ENCODE measurements around the gene SIX3. TPM values are rescaled to one million over a fixed set of nuclear protein-coding genes. Genes with fewer than 3 reads are reported as not detected.

Gene SIX3
- total RNA-seq, 1 experiment from 2014 or later, result not detected

GRCh38 chr2:44969936-44970335, 28.4 kb downstream of the SIX3 start:
- in situ Hi-C loops (cut with HindIII; ENCODE audit: low pct_unique_long_range_greater_than_20kb, low sequenced_read_pairs), result no loop called here
- no peak for DNase-seq (ENCODE audit: low read depth)

GRCh38 chr2:44970846-44971450, 29.4 kb downstream of the SIX3 start:
- in situ Hi-C loops (cut with HindIII; ENCODE audit: low pct_unique_long_range_greater_than_20kb, low sequenced_read_pairs), result no loop called here
- DNase-seq (ENCODE audit: low read depth), result no peak

GRCh38 chr2:44972771-44973535, 31.5 kb downstream of the SIX3 start:
- no peak for DNase-seq (ENCODE audit: low read depth)
- in situ Hi-C loops (cut with HindIII; ENCODE audit: low pct_unique_long_range_greater_than_20kb, low sequenced_read_pairs), result no loop called here

DNA sequence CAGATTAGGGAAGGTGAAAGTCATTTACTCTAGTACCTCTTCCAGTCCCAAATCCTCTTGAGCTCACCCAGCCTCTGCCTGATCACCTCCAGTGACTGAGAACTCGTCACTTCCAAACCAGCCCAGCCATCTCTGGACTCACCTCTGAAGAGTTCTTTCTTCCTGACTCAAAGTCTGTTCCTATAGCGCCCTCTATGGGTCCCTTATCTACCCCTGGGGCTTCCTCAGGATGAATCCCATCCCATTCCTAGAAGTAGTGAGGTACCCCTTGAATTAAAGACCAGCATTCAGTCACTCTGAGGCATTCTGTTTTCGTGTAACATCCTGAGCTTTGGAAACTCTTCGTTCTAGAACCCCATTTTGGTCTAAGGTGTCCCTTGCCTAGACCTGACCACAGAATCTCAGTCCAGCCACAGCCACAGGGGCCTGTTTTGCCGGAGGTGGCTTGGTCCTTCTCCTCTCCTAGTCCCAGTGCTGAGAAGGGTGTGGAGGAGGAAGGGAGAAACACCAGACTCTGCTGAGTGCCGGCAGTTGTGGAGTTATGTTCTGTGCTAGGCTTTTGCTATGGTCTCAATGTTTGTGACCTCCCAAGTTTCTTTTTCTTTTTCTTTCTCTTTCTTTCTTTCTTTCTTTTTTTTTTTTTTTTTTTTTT, 32.7 kb downstream of the SIX3 start:
- in situ Hi-C loops (cut with HindIII; ENCODE audit: low pct_unique_long_range_greater_than_20kb, low sequenced_read_pairs), result no loop called here
- peak; percentile 27 for DNase-seq (ENCODE audit: low read depth)

DNA sequence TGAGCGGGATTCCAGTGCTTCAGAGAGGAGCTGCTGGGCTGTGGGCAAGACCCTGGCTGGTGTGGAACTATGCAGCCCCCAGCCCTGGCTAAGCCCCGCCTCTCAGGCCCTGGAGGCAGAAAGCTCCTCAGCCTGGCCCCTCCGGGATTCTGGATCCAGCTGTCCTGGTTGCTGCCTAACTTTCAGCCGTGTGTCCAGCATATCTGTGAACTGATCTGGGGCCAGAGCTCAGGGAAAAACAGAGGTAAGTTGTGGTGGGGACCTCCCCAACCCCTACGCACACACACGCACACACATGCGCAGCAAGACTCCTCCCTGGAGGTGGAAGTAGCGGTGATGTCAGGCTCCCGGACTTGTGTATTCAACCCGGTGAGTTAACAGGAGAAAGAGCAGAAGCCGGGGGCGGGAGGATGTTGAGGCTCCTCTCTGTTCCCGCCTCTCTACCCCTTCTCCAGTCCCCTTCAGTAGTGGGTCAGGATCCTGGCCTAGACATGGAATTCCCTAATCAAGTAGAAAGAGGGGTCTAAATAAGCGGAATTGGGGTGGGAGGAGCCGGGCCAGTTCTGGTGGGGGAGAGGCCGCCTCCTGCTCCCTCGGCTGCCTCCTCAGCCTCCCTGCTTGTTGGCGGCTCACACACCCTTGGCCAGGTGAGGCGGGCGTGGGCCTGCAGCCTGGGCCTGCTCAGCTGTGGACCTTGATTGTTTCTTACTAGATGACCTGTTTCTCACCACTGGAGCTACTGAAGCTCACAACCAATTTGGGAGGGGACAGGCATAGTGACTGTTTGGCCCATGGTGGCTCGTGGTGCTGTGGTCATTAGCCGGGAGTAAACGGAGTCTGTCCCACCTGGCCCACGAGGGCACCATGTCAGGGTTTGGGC, 34.3 kb downstream of the SIX3 start:
- in situ Hi-C loops (cut with HindIII; ENCODE audit: low pct_unique_long_range_greater_than_20kb, low sequenced_read_pairs), result loop anchor here (25.0 kb wide), 1 partner anchor 511 kb away; no protein-coding TSS in a partner anchor

GRCh38 chr2:44979581-44979980, 38.1 kb downstream of the SIX3 start:
- in situ Hi-C loops (cut with HindIII; ENCODE audit: low pct_unique_long_range_greater_than_20kb, low sequenced_read_pairs), result loop anchor here (25.0 kb wide), 1 partner anchor 508 kb away; no protein-coding TSS in a partner anchor
- DNase-seq (ENCODE audit: low read depth), result no peak

More for the DNA sequence above, 34.3 kb downstream of the SIX3 start:
- no peak for DNase-seq (ENCODE audit: low read depth)

GRCh38 chr2:44980751-44981713, 39.5 kb downstream of the SIX3 start:
- in situ Hi-C loops (cut with HindIII; ENCODE audit: low pct_unique_long_range_greater_than_20kb, low sequenced_read_pairs), result loop anchor here (25.0 kb wide), 1 partner anchor 506 kb away; no protein-coding TSS in a partner anchor
- no peak for DNase-seq (ENCODE audit: low read depth)

GRCh38 chr2:44981714-44982108, 40.2 kb downstream of the SIX3 start:
- peak; percentile 56 for DNase-seq (ENCODE audit: low read depth)
- in situ Hi-C loops (cut with HindIII; ENCODE audit: low pct_unique_long_range_greater_than_20kb, low sequenced_read_pairs), result loop anchor here (25.0 kb wide), 1 partner anchor 506 kb away; no protein-coding TSS in a partner anchor

GRCh38 chr2:44983836-44984604, 42.5 kb downstream of the SIX3 start:
- DNase-seq (ENCODE audit: low read depth), result no peak
- in situ Hi-C loops (cut with HindIII; ENCODE audit: low pct_unique_long_range_greater_than_20kb, low sequenced_read_pairs), result loop anchor here (25.0 kb wide), 1 partner anchor 503 kb away; no protein-coding TSS in a partner anchor

GRCh38 chr2:44989176-44989575, 47.7 kb downstream of the SIX3 start:
- DNase-seq (ENCODE audit: low read depth), result no peak
- in situ Hi-C loops (cut with HindIII; ENCODE audit: low pct_unique_long_range_greater_than_20kb, low sequenced_read_pairs), result loop anchor here (25.0 kb wide), 1 partner anchor 498 kb away; no protein-coding TSS in a partner anchor

GRCh38 chr2:44994377-44994776, 52.9 kb downstream of the SIX3 start:
- in situ Hi-C loops (cut with HindIII; ENCODE audit: low pct_unique_long_range_greater_than_20kb, low sequenced_read_pairs), result loop anchor here (25.0 kb wide), 1 partner anchor 493 kb away; no protein-coding TSS in a partner anchor

More at GRCh38 chr2:44994377-44994776, 52.9 kb downstream of the SIX3 start:
- DNase-seq (ENCODE audit: low read depth), result no peak

Other genes with a start within 250 kb of the SIX3 start
- 6.8 and 7.3 TPM in 2 replicates for gene SIX2, start 67.8 kb downstream of the SIX3 start, total RNA-seq (2014; rRNA removed; shearing (Covaris generic); ENCODE audit: low replicate concordance)

All from Caki2 (cell line).